Cardiac muscle cell (in vitro differentiated cells and primary cell): ENCODE results near the gene FOXJ2. TPM values are rescaled to one million over a fixed set of nuclear protein-coding genes. Genes with fewer than 3 reads are reported as not detected.
"Not testable (repeated sequence)": the region's sequence is repeated elsewhere in the genome, so short reads cannot be mapped to it uniquely, and the experiment has no call there.

Experiments used
- DNase-seq, 2 donors: peaks; one replicate each; pipeline versions ENCODE4 v3.0.0 to v3.0.0-alpha.2; 2010 to 2017; ENCODE audit warnings: low read depth in 1 of 2, low spot score in 1 of 2
- H3K27ac ChIP-seq: fragments of 200-600 bp; sonication (generic); 2 replicates; pipeline ENCODE4 v1.5.1; 2016
- H3K27me3 ChIP-seq: fragments of 200-600 bp; sonication (generic); 2 replicates; pipeline ENCODE4 v1.6.0; 2016; ENCODE audit warnings: control low read depth
- H3K36me3 ChIP-seq: fragments of 200-600 bp; sonication (generic); 2 replicates; pipeline ENCODE4 v1.5.1; 2016; ENCODE audit warnings: control low read depth
- H3K4me1 ChIP-seq: fragments of 200-600 bp; sonication (generic); 2 replicates; pipeline ENCODE4 v1.8.1; 2017; ENCODE audit warnings: low read depth, mild to moderate bottlenecking, mixed run types
- H3K4me3 ChIP-seq: fragments of 200-600 bp; sonication (generic); 2 replicates; pipeline ENCODE4 v1.5.1; 2016; ENCODE audit warnings: mild to moderate bottlenecking
- H3K9me3 ChIP-seq: fragments of 200-600 bp; sonication (generic); 2 replicates; pipeline ENCODE4 v1.5.1; 2017; ENCODE audit warnings: low read depth, mild to moderate bottlenecking, control low read depth
- CTCF ChIP-seq: IDR thresholded peaks from 2 replicates; pipeline ENCODE4 v1.5.1; 2012; ENCODE audit warnings: low read depth, mild to moderate bottlenecking, low read length
- polyA plus RNA-seq: library from polyadenylated mRNA; unstranded; fragments of >200 nt; fragmentation: Nextera tagmentation; extraction: Ambion mirVana; gene quantifications from 2 replicates; pipeline ENCODE4 v1.2.1, GENCODE V29; 2016
- total RNA-seq: library from RNA; depleted of rRNA; stranded (reverse); fragments of >200 nt; gene quantifications from 2 replicates; pipeline ENCODE4 v1.2.3, GENCODE V29; 2016

FOXJ2 gene
- total and polyA plus RNA-seq, 2 experiments from 2014 or later, result 24.1 to 26.6 TPM

- H3K9me3 ChIP-seq, result no peaks in the 10 kb centered on the region
- peak in 1 of 2 donors; percentile 12 for DNase-seq
- H3K27ac ChIP-seq, result peak overlapping the region; percentile 95
- no peak for TF ChIP-seq CTCF
- H3K36me3 ChIP-seq, result no peaks in the 10 kb centered on the region
- no peak overlapping the region for H3K4me3 ChIP-seq
- peaks cover 24% of the 10 kb centered on the region for H3K4me1 ChIP-seq
- no peaks in the 10 kb centered on the region for H3K27me3 ChIP-seq
Observed at GRCh38 chr12:7991535-7991934, 41.0 kb upstream of the FOXJ2 start.

GRCh38 chr12:7994731-7995205 lies 37.7 kb upstream of the FOXJ2 start:
- H3K27me3 ChIP-seq, result no peaks in the 10 kb centered on the region
- H3K36me3 ChIP-seq, result no peaks in the 10 kb centered on the region
- H3K4me3 ChIP-seq, result no peak overlapping the region
- no peak for TF ChIP-seq CTCF
- H3K9me3 ChIP-seq, result no peaks in the 10 kb centered on the region
- peaks cover 23% of the 10 kb centered on the region for H3K4me1 ChIP-seq
- H3K27ac ChIP-seq, result peak overlapping the region; percentile 50
- peak in 1 of 2 donors; percentile 84 for DNase-seq

GRCh38 chr12:7995266-7995963 lies 37.1 kb upstream of the FOXJ2 start:
- H3K4me3 ChIP-seq, result no peak overlapping the region
- H3K27me3 ChIP-seq, result no peaks in the 10 kb centered on the region
- TF ChIP-seq CTCF, result peak; percentile 74
- H3K36me3 ChIP-seq, result no peaks in the 10 kb centered on the region
- DNase-seq, result peak; percentile 77 to 89
- no peak overlapping the region for H3K27ac ChIP-seq
- H3K9me3 ChIP-seq, result no peaks in the 10 kb centered on the region
- H3K4me1 ChIP-seq, result peaks cover 16% of the 10 kb centered on the region

GRCh38 chr12:8000827-8001226 lies 31.7 kb upstream of the FOXJ2 start:
- not testable (repeated sequence) for DNase-seq

GRCh38 chr12:8001496-8001895 lies 31.0 kb upstream of the FOXJ2 start:
- H3K4me1 ChIP-seq, H3K9me3 ChIP-seq, H3K27me3 ChIP-seq, DNase-seq, H3K4me3 ChIP-seq, H3K27ac ChIP-seq, H3K36me3 ChIP-seq: not testable (repeated sequence)

More at GRCh38 chr12:8000827-8001226, 31.7 kb upstream of the FOXJ2 start:
- not testable (repeated sequence) for H3K4me3 ChIP-seq, H3K36me3 ChIP-seq, H3K4me1 ChIP-seq, H3K9me3 ChIP-seq, H3K27ac ChIP-seq, H3K27me3 ChIP-seq

GRCh38 chr12:8004897-8005296 lies 27.6 kb upstream of the FOXJ2 start:
- not testable (repeated sequence) for H3K27ac ChIP-seq, H3K36me3 ChIP-seq, DNase-seq, H3K4me3 ChIP-seq, H3K4me1 ChIP-seq, H3K27me3 ChIP-seq, H3K9me3 ChIP-seq

GRCh38 chr12:8011331-8011730 lies 21.2 kb upstream of the FOXJ2 start:
- Histone ChIP-seq H3K27me3 (no peaks in the 10 kb centered on the region), H3K36me3 (no peaks in the 10 kb centered on the region), H3K4me1 (no peaks in the 10 kb centered on the region), H3K4me3 (no peak overlapping the region), H3K9me3 (no peaks in the 10 kb centered on the region), H3K27ac (no peak overlapping the region)
- TF ChIP-seq CTCF, result no peak
- DNase-seq, result peak in 1 of 2 donors; percentile 30
